MM.1S (cell line): Measurements from ENCODE around the gene VWA7.
A peak's percentile ranks its signal among the peaks of the same experiment; 100 is the strongest.

ENCODE experiments used
- DNase-seq: peaks from one replicate; pipeline ENCODE4 v3.0.0-alpha.2; 2015
- H2AFZ ChIP-seq: fragments of 300-600 bp; sonication (generic); 2 replicates; pipeline ENCODE4 v1.6.0; 2016; ENCODE audit warnings: antibody characterized with exemption, low read length
- H3F3A ChIP-seq: fragments of 300-600 bp; sonication (generic); 2 replicates; pipeline ENCODE4 v1.6.1; 2016; ENCODE audit warnings: mild to moderate bottlenecking, antibody characterized with exemption, low read length, moderate library complexity, mixed read lengths; ENCODE audit not compliant: insufficient read depth
- H3K27ac ChIP-seq: fragments of 300-600 bp; sonication (generic); 2 replicates; pipeline ENCODE4 v1.5.1; 2016; ENCODE audit warnings: mild to moderate bottlenecking, low read length
- H3K27me3 ChIP-seq: fragments of 300-600 bp; sonication (generic); replicated peaks from 2 replicates; pipeline ENCODE4 v1.6.0; 2016; ENCODE audit warnings: low read length; ENCODE audit not compliant: insufficient read depth
- H3K36me3 ChIP-seq: fragments of 300-600 bp; sonication (generic); replicated peaks from 2 replicates; pipeline ENCODE4 v1.6.1; 2016; ENCODE audit warnings: mild to moderate bottlenecking, low read length, mixed read lengths; ENCODE audit not compliant: insufficient read depth
- H3K4me1 ChIP-seq: fragments of 300-600 bp; sonication (generic); 2 replicates; pipeline ENCODE4 v1.6.1; 2016; ENCODE audit warnings: low read length, mixed read lengths
- H3K4me2 ChIP-seq: fragments of 300-600 bp; sonication (generic); 2 replicates; pipeline ENCODE4 v1.6.0; 2016; ENCODE audit warnings: low read depth, low read length
- H3K4me3 ChIP-seq: fragments of 300-600 bp; sonication (generic); 2 replicates; pipeline ENCODE4 v1.5.1; 2016; ENCODE audit warnings: low read length, mixed read lengths
- H3K79me2 ChIP-seq: fragments of 300-600 bp; sonication (generic); 2 replicates; pipeline ENCODE4 v1.6.1; 2016; ENCODE audit warnings: mixed run types, low read length, mixed read lengths
- H3K9ac ChIP-seq: fragments of 300-600 bp; sonication (generic); 2 replicates; pipeline ENCODE4 v1.6.1; 2016; ENCODE audit warnings: low read length, mixed read lengths
- H3K9me2 ChIP-seq: fragments of 300-600 bp; sonication (generic); replicated peaks from 2 replicates; pipeline ENCODE4 v1.6.1; 2016; ENCODE audit warnings: mild to moderate bottlenecking, low read length, mixed read lengths; ENCODE audit not compliant: insufficient read depth
- H3K9me3 ChIP-seq: fragments of 300-600 bp; sonication (generic); replicated peaks from 2 replicates; pipeline ENCODE4 v1.6.1; 2016; ENCODE audit warnings: mild to moderate bottlenecking, low read length, mixed read lengths; ENCODE audit not compliant: insufficient read depth
- H4K20me1 ChIP-seq: fragments of 300-600 bp; sonication (generic); 2 replicates; pipeline ENCODE4 v1.6.1; 2016; ENCODE audit warnings: mild to moderate bottlenecking, low read length, moderate library complexity, mixed read lengths; ENCODE audit not compliant: insufficient read depth
- CTCF ChIP-seq: fragments of 300-600 bp; sonication (generic); IDR thresholded peaks from 2 replicates; pipeline ENCODE4 v1.5.1; 2016; ENCODE audit warnings: antibody characterized with exemption, low read length, mixed read lengths
- EZH2 ChIP-seq: fragments of 300-600 bp; sonication (generic); optimal IDR thresholded peaks from 2 replicates; pipeline ENCODE3; 2017; ENCODE audit warnings: low read depth, mild to moderate bottlenecking, antibody characterized with exemption, low read length, mixed read lengths
- EZH2phosphoT487 ChIP-seq: fragments of 300-600 bp; sonication (generic); IDR thresholded peaks from 2 replicates; pipeline ENCODE4 v1.6.1; 2018; ENCODE audit warnings: antibody characterized with exemption, low read length

VWA7 gene

GRCh38 chr6:31733734-31734133 lies 43.4 kb downstream of the VWA7 start:
- H3F3A ChIP-seq: peaks cover 75% of the 10 kb centered on the region
- no peak for TF ChIP-seq EZH2phosphoT487
- no peak for TF ChIP-seq CTCF
- no peak for TF ChIP-seq EZH2
- no peaks in the 10 kb centered on the region for H3K9me3 ChIP-seq
- H4K20me1 ChIP-seq: no peaks in the 10 kb centered on the region
- no peak overlapping the region for H2AFZ ChIP-seq
- H3K36me3 ChIP-seq: peaks cover 10% of the 10 kb centered on the region
- peak overlapping the region; percentile 91; the same call in 1 of the 2 replicates for H3K9ac ChIP-seq
- peaks cover 36% of the 10 kb centered on the region for H3K4me1 ChIP-seq
- no peak for DNase-seq
- no peaks in the 10 kb centered on the region for H3K27me3 ChIP-seq
- peak overlapping the region; percentile 99 for H3K4me2 ChIP-seq
- peak overlapping the region; percentile 84; the same call in 1 of the 2 replicates for H3K4me3 ChIP-seq
- peaks cover 51% of the 10 kb centered on the region for H3K79me2 ChIP-seq
- peak overlapping the region; percentile 98; the same call in 1 of the 2 replicates for H3K27ac ChIP-seq
- H3K9me2 ChIP-seq: no peaks in the 10 kb centered on the region

DNA sequence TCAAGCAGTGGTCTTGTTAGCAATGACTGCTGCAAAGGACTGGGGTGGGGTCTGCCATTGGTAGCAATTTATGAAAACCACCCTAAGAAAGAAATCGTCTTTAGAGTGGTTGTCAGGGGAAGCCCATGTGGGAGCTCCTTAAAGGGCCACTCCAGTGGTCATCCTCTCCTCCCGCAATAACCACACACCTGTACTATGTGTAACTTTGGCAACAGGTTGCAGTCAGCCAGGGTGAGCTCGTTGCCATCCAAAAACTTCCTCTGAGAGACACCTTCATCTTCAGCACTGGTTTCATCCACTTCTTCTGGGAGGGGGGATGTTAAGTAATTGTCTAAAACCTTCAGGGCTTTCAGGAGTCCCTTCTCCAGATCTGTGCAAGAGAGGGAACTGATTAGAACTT lies 45.1 kb downstream of the VWA7 start:
- H3K27me3 ChIP-seq: no peaks in the 10 kb centered on the region
- TF ChIP-seq EZH2phosphoT487 (no peak), CTCF (no peak)
- H3K9me3 ChIP-seq: no peaks in the 10 kb centered on the region
- no peak overlapping the region for H3K9ac ChIP-seq
- no peak for DNase-seq
- H3K27ac ChIP-seq: peak overlapping the region; percentile 5; the same call in 1 of the 2 replicates
- no peak overlapping the region for H3K4me3 ChIP-seq
- H3K4me2 ChIP-seq: no peak overlapping the region
- H3K4me1 ChIP-seq: peaks cover 39% of the 10 kb centered on the region
- no peak overlapping the region for H2AFZ ChIP-seq
- peaks cover 10% of the 10 kb centered on the region for H3K36me3 ChIP-seq
- H3F3A ChIP-seq: peaks cover 74% of the 10 kb centered on the region
- peaks cover 56% of the 10 kb centered on the region for H3K79me2 ChIP-seq
- H3K9me2 ChIP-seq: no peaks in the 10 kb centered on the region
- no peaks in the 10 kb centered on the region for H4K20me1 ChIP-seq

DNA sequence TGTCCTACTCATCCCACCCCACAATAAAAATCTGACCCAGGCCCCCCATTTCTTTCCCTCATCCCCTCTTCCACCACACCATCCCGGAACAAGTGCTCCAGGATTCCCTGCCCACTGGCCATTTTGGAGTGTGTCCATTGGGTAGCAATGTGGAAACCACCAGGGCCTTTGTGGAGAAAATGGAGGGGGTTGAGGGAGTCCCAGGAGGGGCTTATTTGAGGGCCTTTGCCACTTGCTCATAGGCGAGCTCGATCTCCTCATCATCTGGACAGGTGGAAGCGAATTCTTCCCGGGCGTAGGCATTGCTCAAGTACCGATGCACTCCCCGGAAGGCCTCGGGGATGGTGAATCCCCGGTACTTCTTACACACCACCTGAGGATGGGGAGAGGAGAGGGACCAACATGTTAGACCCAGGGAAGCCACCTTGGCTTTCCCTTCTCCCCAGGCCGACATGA lies 46.5 kb downstream of the VWA7 start:
- Histone ChIP-seq H3K4me3 (no peak overlapping the region), H3K27me3 (no peaks in the 10 kb centered on the region), H4K20me1 (no peaks in the 10 kb centered on the region), H3K4me1 (peaks cover 40% of the 10 kb centered on the region), H3K27ac (peak overlapping the region; percentile 86; the same call in 1 of the 2 replicates), H3K9me3 (no peaks in the 10 kb centered on the region), H3K4me2 (peak overlapping the region; percentile 93; the same call in 1 of the 2 replicates), H3K9ac (no peak overlapping the region), H3K79me2 (peaks cover 42% of the 10 kb centered on the region), H3K36me3 (peaks cover 10% of the 10 kb centered on the region), H2AFZ (no peak overlapping the region), H3K9me2 (no peaks in the 10 kb centered on the region), H3F3A (peaks cover 75% of the 10 kb centered on the region)
- TF ChIP-seq EZH2phosphoT487: no peak
- TF ChIP-seq EZH2: no peak
- DNase-seq: no peak

GRCh38 chr6:31729979-31730630 lies 47.0 kb downstream of the VWA7 start:
- peak overlapping the region; percentile 93 for H3K4me2 ChIP-seq
- H3K79me2 ChIP-seq: peaks cover 37% of the 10 kb centered on the region
- H3F3A ChIP-seq: peaks cover 70% of the 10 kb centered on the region
- 0 out of 2 replicates have a peak overlapping the region, but pooled peaks have one; percentile 59 for H2AFZ ChIP-seq
- peak overlapping the region; percentile 81 for H3K4me3 ChIP-seq
- TF ChIP-seq CTCF (no peak), EZH2phosphoT487 (no peak), EZH2 (no peak)
- no peaks in the 10 kb centered on the region for H3K9me2 ChIP-seq
- no peaks in the 10 kb centered on the region for H4K20me1 ChIP-seq
- H3K9me3 ChIP-seq: no peaks in the 10 kb centered on the region
- H3K9ac ChIP-seq: peak overlapping the region; percentile 76
- peaks cover 10% of the 10 kb centered on the region for H3K36me3 ChIP-seq
- H3K27ac ChIP-seq: peak overlapping the region; percentile 86; the same call in 1 of the 2 replicates
- no peaks in the 10 kb centered on the region for H3K27me3 ChIP-seq
- peaks cover 40% of the 10 kb centered on the region for H3K4me1 ChIP-seq
- peak; percentile 67 for DNase-seq
